ENCODE measurements around the gene NRXN3.

NRXN3 gene

DNA sequence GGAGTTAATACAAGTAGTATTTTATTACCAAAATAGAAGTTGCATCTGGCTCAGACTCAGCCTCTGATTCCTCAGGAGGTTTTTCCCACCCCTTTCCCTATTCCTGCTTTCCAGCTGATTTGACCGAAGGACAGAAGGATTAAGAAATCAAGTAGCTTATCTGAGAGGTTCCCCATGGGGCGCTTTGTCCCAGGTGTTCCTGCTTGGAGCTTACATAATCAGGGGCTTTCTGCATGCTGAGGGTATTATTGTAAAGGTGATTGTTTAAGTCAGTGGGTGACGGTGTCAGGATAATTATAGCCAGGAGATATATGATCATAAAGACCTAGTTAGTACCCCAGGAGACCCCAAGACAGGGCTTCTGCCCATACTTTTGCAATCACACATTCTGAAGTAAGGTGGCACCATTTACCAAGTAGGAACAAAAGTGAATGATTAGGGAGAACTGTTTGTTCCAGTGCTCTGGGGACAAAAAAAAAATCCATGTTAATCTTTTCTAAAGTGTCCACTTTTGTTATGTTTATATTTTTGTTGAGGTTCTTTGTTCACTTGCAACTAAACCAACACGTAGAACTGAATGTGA lies 921.3 kb downstream of the NRXN3 start:
- H3K4me3 ChIP-seq (ENCODE audit: low read depth, low read length) = no peak overlapping the region
- DNase-seq (ENCODE audit: low read depth) = no peak
- in situ Hi-C loops (cut with HindIII; ENCODE audit: low sequenced_read_pairs) = no loop called here
- TF ChIP-seq, protein P1, sequence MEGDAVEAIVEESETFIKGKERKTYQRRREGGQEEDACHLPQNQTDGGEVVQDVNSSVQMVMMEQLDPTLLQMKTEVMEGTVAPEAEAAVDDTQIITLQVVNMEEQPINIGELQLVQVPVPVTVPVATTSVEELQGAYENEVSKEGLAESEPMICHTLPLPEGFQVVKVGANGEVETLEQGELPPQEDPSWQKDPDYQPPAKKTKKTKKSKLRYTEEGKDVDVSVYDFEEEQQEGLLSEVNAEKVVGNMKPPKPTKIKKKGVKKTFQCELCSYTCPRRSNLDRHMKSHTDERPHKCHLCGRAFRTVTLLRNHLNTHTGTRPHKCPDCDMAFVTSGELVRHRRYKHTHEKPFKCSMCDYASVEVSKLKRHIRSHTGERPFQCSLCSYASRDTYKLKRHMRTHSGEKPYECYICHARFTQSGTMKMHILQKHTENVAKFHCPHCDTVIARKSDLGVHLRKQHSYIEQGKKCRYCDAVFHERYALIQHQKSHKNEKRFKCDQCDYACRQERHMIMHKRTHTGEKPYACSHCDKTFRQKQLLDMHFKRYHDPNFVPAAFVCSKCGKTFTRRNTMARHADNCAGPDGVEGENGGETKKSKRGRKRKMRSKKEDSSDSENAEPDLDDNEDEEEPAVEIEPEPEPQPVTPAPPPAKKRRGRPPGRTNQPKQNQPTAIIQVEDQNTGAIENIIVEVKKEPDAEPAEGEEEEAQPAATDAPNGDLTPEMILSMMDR (IDR thresholded peaks at IDR 0.05; ENCODE audit: low read depth, low read length, missing control alignments) = no peak

DNA sequence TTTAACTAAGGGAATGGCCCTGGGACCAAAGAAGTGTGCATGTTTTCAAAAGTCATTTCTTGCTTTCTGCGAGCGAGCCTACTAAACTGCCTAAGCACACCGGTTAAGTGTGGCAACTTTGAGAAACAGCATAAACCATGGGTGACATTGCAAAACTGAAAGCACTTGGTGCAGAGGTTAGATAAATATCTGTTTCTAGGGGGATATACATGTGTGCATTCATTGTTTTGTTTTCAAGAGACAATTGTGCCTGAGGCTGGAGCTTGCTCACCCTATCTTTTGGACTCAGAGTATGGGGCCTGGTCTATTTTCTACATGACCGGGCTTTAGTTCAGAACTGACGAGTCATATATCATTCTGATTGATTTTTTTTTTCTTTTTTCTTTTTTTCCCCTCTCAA lies 923.4 kb downstream of the NRXN3 start:
- TF ChIP-seq, protein P1 (IDR thresholded peaks at IDR 0.05; ENCODE audit: low read depth, low read length, missing control alignments) = no peak
- in situ Hi-C loops (cut with HindIII; ENCODE audit: low sequenced_read_pairs) = no loop called here
- DNase-seq (ENCODE audit: low read depth) = no peak
- H3K4me3 ChIP-seq (ENCODE audit: low read depth, low read length) = no peak overlapping the region

DNA sequence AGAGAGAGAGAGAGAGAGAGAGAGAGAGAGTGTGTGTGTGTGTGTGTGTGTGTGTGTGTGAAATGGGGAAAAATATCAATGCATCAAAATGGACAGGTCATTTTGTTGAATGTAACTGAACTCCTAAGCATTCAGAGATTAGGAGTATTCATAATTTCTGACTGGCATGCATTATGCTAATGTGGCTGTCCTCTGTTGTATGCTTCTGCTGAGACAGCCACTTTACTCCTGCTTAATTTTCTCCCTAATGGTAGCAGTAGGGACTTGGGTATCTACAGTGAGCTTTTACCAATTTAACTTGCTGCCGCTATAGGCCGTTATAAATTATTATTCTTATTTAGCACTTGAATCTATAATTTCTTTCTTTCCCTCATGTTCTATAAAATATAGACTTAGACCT lies 924.8 kb downstream of the NRXN3 start:
- no peak overlapping the region for H3K4me3 ChIP-seq (ENCODE audit: low read depth, low read length)
- no peak for DNase-seq (ENCODE audit: low read depth)
- in situ Hi-C loops (cut with HindIII; ENCODE audit: low sequenced_read_pairs) = no loop called here
- TF ChIP-seq, protein P1 (IDR thresholded peaks at IDR 0.05; ENCODE audit: low read depth, low read length, missing control alignments) = no peak

DNA sequence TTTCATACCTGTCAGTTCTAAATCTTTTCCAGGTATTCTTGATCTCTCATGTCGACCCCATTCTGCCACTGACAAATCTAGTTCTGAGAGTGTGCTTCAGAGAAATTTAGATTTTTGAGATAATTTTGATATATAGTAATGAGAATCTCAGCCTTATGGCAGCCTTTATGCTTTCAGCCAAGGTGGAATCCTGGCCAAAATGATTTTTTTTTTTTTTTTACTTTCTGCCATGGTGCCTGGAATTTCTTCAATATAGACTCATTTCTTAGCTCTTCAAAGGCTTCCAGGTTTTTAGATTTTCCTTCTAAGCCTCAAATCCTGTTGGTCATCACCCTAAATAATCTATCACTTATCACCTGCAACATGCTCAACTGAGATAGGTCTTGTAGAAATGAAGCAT lies 926.6 kb downstream of the NRXN3 start:
- H3K4me3 ChIP-seq (ENCODE audit: low read depth, low read length) = no peak overlapping the region
- TF ChIP-seq, protein P1 (IDR thresholded peaks at IDR 0.05; ENCODE audit: low read depth, low read length, missing control alignments) = no peak
- DNase-seq (ENCODE audit: low read depth) = no peak
- in situ Hi-C loops (cut with HindIII; ENCODE audit: low sequenced_read_pairs) = no loop called here

DNA sequence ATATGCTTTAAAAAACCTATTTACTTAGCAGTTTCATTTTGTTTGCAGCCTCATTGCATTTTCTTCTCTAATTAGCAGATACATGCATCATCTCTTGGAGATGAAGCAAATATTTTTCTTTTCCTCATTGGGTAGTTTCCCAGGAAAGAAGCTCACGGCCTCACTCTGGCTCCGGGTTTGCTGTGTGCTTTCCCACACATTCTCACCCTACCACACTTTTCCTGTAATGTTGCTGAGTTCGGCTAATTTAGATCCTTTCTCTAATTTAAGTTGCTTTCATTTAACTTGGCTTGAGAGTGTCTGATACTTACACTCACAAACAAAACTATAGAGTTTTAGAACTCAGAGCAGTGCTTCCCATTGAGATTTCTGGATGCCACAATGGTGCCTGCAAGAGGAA lies 928.2 kb downstream of the NRXN3 start:
- in situ Hi-C loops (cut with HindIII; ENCODE audit: low sequenced_read_pairs) = no loop called here
- TF ChIP-seq, protein P1 (IDR thresholded peaks at IDR 0.05; ENCODE audit: low read depth, low read length, missing control alignments) = no peak
- no peak overlapping the region for H3K4me3 ChIP-seq (ENCODE audit: low read depth, low read length)
- DNase-seq (ENCODE audit: low read depth) = no peak

DNA sequence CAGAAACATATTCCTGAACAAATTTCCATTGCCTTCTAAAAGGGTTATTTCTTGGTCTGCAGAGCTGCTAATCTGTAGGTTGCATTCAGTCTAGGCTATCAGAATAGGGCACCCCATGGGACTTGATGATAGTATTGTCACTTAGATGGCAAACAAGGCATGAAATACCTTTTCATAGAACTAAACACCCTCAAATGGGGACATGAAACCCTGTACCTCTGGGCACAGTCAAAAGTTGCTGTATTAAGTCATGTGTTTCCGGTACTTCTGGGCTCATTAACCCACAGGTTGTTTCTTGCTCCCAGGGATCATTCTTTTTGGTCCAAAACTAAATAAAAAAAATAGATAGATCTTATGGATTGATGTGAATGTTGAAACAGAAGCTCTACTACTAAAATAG lies 930.4 kb downstream of the NRXN3 start:
- in situ Hi-C loops (cut with HindIII; ENCODE audit: low sequenced_read_pairs) = no loop called here
- TF ChIP-seq, protein P1 (IDR thresholded peaks at IDR 0.05; ENCODE audit: low read depth, low read length, missing control alignments) = no peak
- H3K4me3 ChIP-seq (ENCODE audit: low read depth, low read length) = no peak overlapping the region
- DNase-seq (ENCODE audit: low read depth) = no peak

Measured in astrocyte of the cerebellum (primary cell).